K562 (cell line): ENCODE data around the gene TTLL3. TPM values are rescaled to one million over a fixed set of nuclear protein-coding genes. Genes with fewer than 3 reads are reported as not detected.

Experiments
- ATAC-seq: fragments of 200-7000 bp; cut with Tn5 transposase; 3 replicates; pipeline ENCODE4 v1.9.1; 2020; ENCODE audit warnings: moderate library complexity
- BruUV-seq: library from RNA; stranded (reverse); fragments of 400-500 nt; replicated peaks from 2 replicates; lab custom pipeline; 2021; lab: Mats Ljungman, UMichigan
- CTCF ChIA-PET: fragments of 300-600 bp; formaldehyde crosslinking; extraction: SDS; loops from one replicate; lab custom pipeline; 2021; ENCODE audit warnings: low intra/inter-chr PET ratio; lab: Yijun Ruan, JAX
- POLR2A ChIA-PET: fragments of 300-600, 350-650 bp; sonication (Branson Sonifier 250); formaldehyde crosslinking; extraction: SDS; loops from one replicate; lab custom pipeline; 2021; ENCODE audit warnings: antibody characterized with exemption, inconsistent platforms; lab: Yijun Ruan, JAX
- DNase-seq, 4 experiments: peaks; one replicate each; pipeline versions ENCODE4 v3.0.0 to v3.0.0-alpha.2; 2011 to 2018; ENCODE audit warnings: low spot score in 3 of 4, mixed read lengths in 3 of 4; ENCODE audit errors: extremely low read depth in 1 of 4
- FAIRE-seq: peaks from 2 replicates; lab custom pipeline; 2011; peaks lifted over from hg19 to GRCh38; lab: Jason Lieb, UNC
- H2AFZ ChIP-seq: 2 replicates; pipeline ENCODE4 v1.6.0; 2011; ENCODE audit warnings: low read depth, low read length, control low read depth, inconsistent platforms
- H3K27ac ChIP-seq: fragments of 200-600 bp; 3 replicates; pipeline ENCODE4 v1.8.0; 2011; ENCODE audit warnings: low read depth, mild to moderate bottlenecking, control low read depth, inconsistent platforms, low read length, moderate library complexity, mixed read lengths; ENCODE audit errors: extremely low read depth
- H3K27me3 ChIP-seq, 2 experiments: fragments of 300-600 bp in 1 of 2; 2 replicates in 1 of 2; 3 replicates in 1 of 2; pipeline versions ENCODE4 v1.6.0 to v1.8.0; 2011; ENCODE audit warnings: inconsistent platforms in 2 of 2, low read length in 2 of 2, mild to moderate bottlenecking in 1 of 2, mixed read lengths in 1 of 2, moderate library complexity in 1 of 2; ENCODE audit not compliant: control insufficient read depth in 2 of 2, insufficient read depth in 2 of 2
- H3K36me3 ChIP-seq: fragments of 300-600 bp; 3 replicates; pipeline ENCODE4 v1.8.0; 2011; ENCODE audit warnings: mild to moderate bottlenecking, low read length, inconsistent platforms; ENCODE audit not compliant: control insufficient read depth, insufficient read depth
- H3K4me1 ChIP-seq, 2 experiments: fragments of 200-600 bp in 1 of 2; replicated peaks in 1 of 2; 2 replicates in 1 of 2; 3 replicates in 1 of 2; pipeline versions ENCODE4 v1.5.1 to v1.8.0; 2011; ENCODE audit warnings: inconsistent platforms in 2 of 2, low read length in 2 of 2, mild to moderate bottlenecking in 1 of 2, mixed read lengths in 1 of 2, moderate library complexity in 1 of 2; ENCODE audit not compliant: control insufficient read depth in 2 of 2, insufficient read depth in 2 of 2
- H3K4me2 ChIP-seq: 2 replicates; pipeline ENCODE4 v1.6.1; 2011; ENCODE audit warnings: low read length, control low read depth, inconsistent platforms, mixed read lengths; ENCODE audit not compliant: insufficient read depth
- H3K4me3 ChIP-seq: fragments of 200-600 bp; sonication (generic), shearing (Covaris generic); 2 replicates; pipeline ENCODE4 v1.5.1; 2016; ENCODE audit warnings: control low read depth, inconsistent platforms
- H3K79me2 ChIP-seq: fragments of 200-600 bp; 3 replicates; pipeline ENCODE4 v1.8.0; 2011; ENCODE audit warnings: low read length, inconsistent platforms; ENCODE audit not compliant: control insufficient read depth, insufficient read depth
- H3K9ac ChIP-seq, 2 experiments: 2 replicates each; pipeline versions ENCODE4 v1.6.0 to v1.6.1; 2011; ENCODE audit warnings: low read depth in 2 of 2, low read length in 2 of 2, control low read depth in 1 of 2, inconsistent platforms in 1 of 2, mild to moderate bottlenecking in 1 of 2, mixed read lengths in 1 of 2; ENCODE audit not compliant: insufficient read depth in 1 of 2
- H3K9me1 ChIP-seq: one replicate; pipeline ENCODE4 v1.6.0; 2011; ENCODE audit warnings: inconsistent platforms, mild to moderate bottlenecking, low read length, moderate library complexity; ENCODE audit not compliant: control insufficient read depth, insufficient read depth
- H3K9me3 ChIP-seq: replicated peaks from 2 replicates; pipeline ENCODE4 v1.5.1; 2011; ENCODE audit warnings: low read depth, low read length, inconsistent platforms; ENCODE audit not compliant: control insufficient read depth, insufficient read depth
- H4K20me1 ChIP-seq: replicated peaks from 2 replicates; pipeline ENCODE4 v1.6.1; 2011; ENCODE audit warnings: low read length, inconsistent platforms, mixed read lengths; ENCODE audit not compliant: control insufficient read depth, insufficient read depth
- CBX1 ChIP-seq: sonication (generic); IDR thresholded peaks from 2 replicates; pipeline ENCODE4 v1.6.1; 2016; ENCODE audit warnings: antibody characterized with exemption, low read depth, mild to moderate bottlenecking
- ERF ChIP-seq: fragments of 450-650 bp; formaldehyde crosslinking; IDR thresholded peaks from 2 replicates; pipeline ENCODE4 v1.4.0; 2020; ENCODE audit warnings: mild to moderate bottlenecking, mixed read lengths
- GATA2 ChIP-seq: sonication (generic); formaldehyde crosslinking; IDR thresholded peaks from 2 replicates; pipeline ENCODE4 v1.4.0; 2020; ENCODE audit warnings: mild to moderate bottlenecking, missing genetic modification reagents
- GATAD2B ChIP-seq: fragments of 450-650 bp; IDR thresholded peaks from 2 replicates; pipeline ENCODE4 v1.6.1; 2017; ENCODE audit warnings: mild to moderate bottlenecking, borderline replicate concordance
- KLF1 ChIP-seq: fragments of 450-650 bp; IDR thresholded peaks from 2 replicates; pipeline ENCODE4 v1.6.1; 2016; ENCODE audit warnings: missing genetic modification characterization, missing compliant biosample characterization
- NCOA6 ChIP-seq: fragments of 450-650 bp; IDR thresholded peaks from 2 replicates; pipeline ENCODE4 v1.6.1; 2017; ENCODE audit warnings: mild to moderate bottlenecking
- POLR2A ChIP-seq: fragments of 450-650 bp; conservative IDR thresholded peaks from 2 replicates; pipeline ENCODE4 v1.6.1; 2016
- POLR2B ChIP-seq: fragments of 450-650 bp; IDR thresholded peaks from 2 replicates; pipeline ENCODE4 v1.6.1; 2018; ENCODE audit warnings: low read depth; ENCODE audit not compliant: partially characterized antibody
- POLR2H ChIP-seq: IDR thresholded peaks from 2 replicates; pipeline ENCODE4 v1.6.1; 2016; ENCODE audit warnings: missing genetic modification characterization, low read depth, mild to moderate bottlenecking, control low read depth, missing compliant biosample characterization, moderate library complexity
- RBFOX2 ChIP-seq: fragments of 200-400 bp; formaldehyde crosslinking; IDR thresholded peaks from 2 replicates; pipeline ENCODE4 v1.6.1; 2017; ENCODE audit warnings: low read depth, mild to moderate bottlenecking, low read length, moderate library complexity
- SUPT5H ChIP-seq: fragments of 450-650 bp; IDR thresholded peaks from 2 replicates; pipeline ENCODE4 v1.6.1; 2016
- TCF7L2 ChIP-seq: fragments of 150-350 bp; IDR thresholded peaks from 2 replicates; pipeline ENCODE4 v1.6.1; 2016; ENCODE audit warnings: low read depth, mild to moderate bottlenecking, low read length, moderate library complexity
- YY1 ChIP-seq, 3 experiments: IDR thresholded peaks; 2 replicates each; pipeline ENCODE4 v1.6.1; 2011; ENCODE audit warnings: low read length in 2 of 3, mild to moderate bottlenecking in 2 of 3, moderate library complexity in 2 of 3, borderline replicate concordance in 1 of 3, control low read depth in 1 of 3, low read depth in 1 of 3; ENCODE audit not compliant: insufficient read depth in 3 of 3, insufficient replicate concordance in 2 of 3, control insufficient read depth in 1 of 3, insufficient read length in 1 of 3; ENCODE audit errors: extremely low read depth in 1 of 3
- WGBS: fragments of 100-300 bp; shearing (Covaris generic); methylation state at CpG from one replicate; pipeline ENCODE4 v1.1.6; 2016; ENCODE audit warnings: low coverage, mixed read lengths; ENCODE audit not compliant: insufficient coverage; ENCODE audit errors: missing lambda C conversion rate; 5-methylcytosine and 5-hydroxymethylcytosine counted together
- in situ Hi-C: fragments of 300-500 bp; cut with MboI; formaldehyde crosslinking; loops from 4 replicates; pipeline ENCODE4 v1.15.0; 2018; ENCODE audit warnings: inconsistent platforms, mixed read lengths
- intact Hi-C: fragments of 100-400 bp; cut with micrococcal nuclease; formaldehyde crosslinking; loops from 2 replicates; pipeline ENCODE4 v1.14.2; 2022
- polyA plus RNA-seq, 8 experiments: library from polyadenylated mRNA; depleted of rRNA in 4 of 8; stranded (reverse) in 5 of 8; unstranded in 3 of 8; fragments of >200 nt; fragmentation: Nextera tagmentation in 2 of 8; fragmentation: Illumina TruSeq in 1 of 8; extraction: Ambion mirVana in 2 of 8; extraction: Trizol in 1 of 8; gene quantifications; 2 replicates each; pipeline versions ENCODE4 v1.2.1 to v1.2.3, GENCODE V29; 2011 to 2014; ENCODE audit warnings: inconsistent platforms in 1 of 8, missing spikeins in 1 of 8
- total RNA-seq, 7 experiments: library from RNA; depleted of rRNA in 6 of 7; stranded (reverse); fragments of >200 nt in 6 of 7; fragmentation: Illumina TruSeq in 2 of 7; extraction: Trizol in 2 of 7; gene quantifications; 2 replicates each; pipeline versions ENCODE4 v1.2.1 to v1.2.3, GENCODE V29; 2011 to 2021; ENCODE audit warnings: low replicate concordance in 1 of 7
- TF ChIP-seq, protein P1 (sequence below): fragments of 450-650 bp; IDR thresholded peaks from 2 replicates; pipeline ENCODE4 v1.6.1; 2016
- TF ChIP-seq, protein P2 (sequence below), 3 experiments: IDR thresholded peaks in 2 of 3; conservative IDR thresholded peaks in 1 of 3; 2 replicates each; pipeline ENCODE4 v1.5.1; 2011 to 2012; ENCODE audit warnings: low read length in 3 of 3, mild to moderate bottlenecking in 3 of 3, control low read depth in 2 of 3, improper control_type of control experiment in 1 of 3, inconsistent platforms in 1 of 3, low read depth in 1 of 3, mixed read lengths in 1 of 3, moderate library complexity in 1 of 3; ENCODE audit not compliant: insufficient read depth in 2 of 3

The TTLL3 gene
- total and polyA plus RNA-seq, 9 of the 15 experiments (the other 6 are each of a cell fraction or from before 2014, with no cell fraction given) = 8.9 to 106 (median 33.2) TPM

DNA sequence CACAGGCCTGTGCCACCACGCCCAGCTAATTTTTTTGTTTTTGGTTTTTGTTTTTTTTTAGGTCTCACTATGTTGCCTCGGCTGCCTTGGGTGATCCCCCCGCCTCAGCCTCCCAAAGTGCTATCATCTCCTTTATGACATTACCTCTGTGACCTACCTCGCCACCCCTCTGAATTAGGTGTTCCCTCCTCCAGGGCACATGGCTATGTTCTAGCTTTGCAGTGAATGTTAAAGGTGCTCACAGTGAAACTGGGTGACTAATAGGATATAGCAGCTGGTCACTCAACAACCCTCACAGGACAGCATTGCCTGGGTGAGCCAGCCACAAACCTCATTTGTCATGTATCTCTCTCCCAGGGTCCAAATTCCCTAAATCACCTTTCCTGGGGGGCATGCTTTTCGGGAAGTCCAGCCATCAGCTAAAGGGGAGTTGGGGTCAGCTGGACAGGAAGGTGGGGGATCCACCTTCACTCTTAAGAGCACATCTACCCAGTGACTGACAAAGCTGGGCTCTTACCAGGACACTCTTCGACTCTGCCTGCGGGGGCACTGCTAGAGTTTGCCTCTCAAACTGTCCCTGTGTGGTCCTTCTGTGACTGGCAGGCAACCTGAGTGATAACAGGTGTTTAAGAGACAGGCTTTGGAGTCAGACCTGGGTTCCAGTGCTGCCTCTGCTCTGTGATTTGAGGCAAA is 1.6 kb upstream of the TTLL3 start:
- peak; percentile 81 for ATAC-seq
- Histone ChIP-seq H2AFZ (no peak overlapping the region), H3K9me1 (peaks cover under 1% of the 10 kb centered on the region), H3K9me3 (no peaks in the 10 kb centered on the region), H3K27me3 (no peaks in the 10 kb centered on the region), H3K9ac (no peak overlapping the region), H3K4me2 (no peak overlapping the region), H4K20me1 (0 out of 2 replicates have a peak, but pooled peaks cover 3% of the 10 kb centered on the region), H3K27ac (no peak overlapping the region), H3K4me1 (peaks cover 0 to 8% of the 10 kb centered on the region in 2 experiments; a peak in 2 of 5 replicates), H3K79me2 (no peaks in the 10 kb centered on the region), H3K36me3 (peaks cover 88% of the 10 kb centered on the region), H3K4me3 (no peak overlapping the region)
- intact Hi-C loops (no loop called here), in situ Hi-C loops (no loop called here)
- FAIRE-seq = peak; percentile 65
- BruUV-seq = no TSS peak
- peak in 3 of 4 experiments; percentile 44 to 51 (median 44) for DNase-seq
- 91% methylated on average over 7 of the region's 7 CpGs for WGBS
- TF ChIP-seq GATAD2B = no peak
- TF ChIP-seq ERF (CRISPR knock-in tag) = 0 out of 2 replicates have a peak, but pooled peaks have one; percentile 28
- TF ChIP-seq NCOA6 = no peak
- TF ChIP-seq, protein P1, sequence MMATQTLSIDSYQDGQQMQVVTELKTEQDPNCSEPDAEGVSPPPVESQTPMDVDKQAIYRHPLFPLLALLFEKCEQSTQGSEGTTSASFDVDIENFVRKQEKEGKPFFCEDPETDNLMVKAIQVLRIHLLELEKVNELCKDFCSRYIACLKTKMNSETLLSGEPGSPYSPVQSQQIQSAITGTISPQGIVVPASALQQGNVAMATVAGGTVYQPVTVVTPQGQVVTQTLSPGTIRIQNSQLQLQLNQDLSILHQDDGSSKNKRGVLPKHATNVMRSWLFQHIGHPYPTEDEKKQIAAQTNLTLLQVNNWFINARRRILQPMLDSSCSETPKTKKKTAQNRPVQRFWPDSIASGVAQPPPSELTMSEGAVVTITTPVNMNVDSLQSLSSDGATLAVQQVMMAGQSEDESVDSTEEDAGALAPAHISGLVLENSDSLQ = peak; percentile 58; the same call in 1 of the 2 replicates
- peak; percentile 49 for TF ChIP-seq CBX1
- TF ChIP-seq POLR2B = peak; percentile 55
- TF ChIP-seq KLF1 (tag) = no peak
- TF ChIP-seq YY1 (IDR thresholded peaks at IDR 0.05; ENCODE audit: borderline replicate concordance in 1 of 3, control insufficient read depth in 1 of 3, extremely low read depth in 1 of 3, insufficient read depth in 3 of 3, insufficient read length in 1 of 3, insufficient replicate concordance in 2 of 3, low read depth in 1 of 3, low read length in 2 of 3) = no peak
- 0 out of 2 replicates have a peak, but pooled peaks have one; percentile 39 for TF ChIP-seq POLR2A
- TF ChIP-seq POLR2H (tag) = no peak
- TF ChIP-seq TCF7L2 = no peak
- TF ChIP-seq, protein P2, sequence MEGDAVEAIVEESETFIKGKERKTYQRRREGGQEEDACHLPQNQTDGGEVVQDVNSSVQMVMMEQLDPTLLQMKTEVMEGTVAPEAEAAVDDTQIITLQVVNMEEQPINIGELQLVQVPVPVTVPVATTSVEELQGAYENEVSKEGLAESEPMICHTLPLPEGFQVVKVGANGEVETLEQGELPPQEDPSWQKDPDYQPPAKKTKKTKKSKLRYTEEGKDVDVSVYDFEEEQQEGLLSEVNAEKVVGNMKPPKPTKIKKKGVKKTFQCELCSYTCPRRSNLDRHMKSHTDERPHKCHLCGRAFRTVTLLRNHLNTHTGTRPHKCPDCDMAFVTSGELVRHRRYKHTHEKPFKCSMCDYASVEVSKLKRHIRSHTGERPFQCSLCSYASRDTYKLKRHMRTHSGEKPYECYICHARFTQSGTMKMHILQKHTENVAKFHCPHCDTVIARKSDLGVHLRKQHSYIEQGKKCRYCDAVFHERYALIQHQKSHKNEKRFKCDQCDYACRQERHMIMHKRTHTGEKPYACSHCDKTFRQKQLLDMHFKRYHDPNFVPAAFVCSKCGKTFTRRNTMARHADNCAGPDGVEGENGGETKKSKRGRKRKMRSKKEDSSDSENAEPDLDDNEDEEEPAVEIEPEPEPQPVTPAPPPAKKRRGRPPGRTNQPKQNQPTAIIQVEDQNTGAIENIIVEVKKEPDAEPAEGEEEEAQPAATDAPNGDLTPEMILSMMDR (IDR thresholded peaks at IDR 0.05 in 2 of 3, conservative IDR thresholded peaks at IDR 0.05 in 1 of 3; ENCODE audit: insufficient read depth in 2 of 3, low read depth in 1 of 3, low read length in 3 of 3) = peak; percentile 26 to 55 (median 42); a peak in 3 of 6 replicates
- 0 out of 2 replicates have a peak, but pooled peaks have one; percentile 28 for TF ChIP-seq SUPT5H
- TF ChIP-seq GATA2 = no peak
- TF ChIP-seq RBFOX2 = 0 out of 2 replicates have a peak, but pooled peaks have one; percentile 7
- ChIA-PET CTCF (no interaction called here), POLR2A (interaction anchor here (0.6 to 6.7 kb wide), 9 partner anchors 12 to 208 kb away, joined by 3 to 49 read pairs (median 4); partner anchors contain the start of genes ARPC4, EMC3 and TADA3)
